ES-I3 (cell line): Measurements from ENCODE around the gene KCND1.

Source experiments
- H3K36me3 ChIP-seq: 2 replicates; pipeline ENCODE4 v1.6.1; 2013; ENCODE audit warnings: mild to moderate bottlenecking, low read length, control low read depth, moderate library complexity; ENCODE audit not compliant: insufficient read depth
- H3K4me1 ChIP-seq: 2 replicates; pipeline ENCODE4 v1.6.1; 2013; ENCODE audit warnings: mild to moderate bottlenecking, control low read depth, low read length; ENCODE audit not compliant: insufficient read depth
- H3K9ac ChIP-seq: 2 replicates; pipeline ENCODE4 v1.6.1; 2013; ENCODE audit warnings: low read depth, mild to moderate bottlenecking, low read length, moderate library complexity
- H3K9me3 ChIP-seq: 2 replicates; pipeline ENCODE4 v1.6.1; 2013; ENCODE audit warnings: mild to moderate bottlenecking, low read length, moderate library complexity; ENCODE audit not compliant: control insufficient read depth, insufficient read depth

The KCND1 gene

GRCh38 chrX:48919947-48920717 is 51.5 kb downstream of the KCND1 start:
- H3K9ac ChIP-seq = peak overlapping the region; percentile 78
- no peaks in the 10 kb centered on the region for H3K9me3 ChIP-seq
- peaks cover 23% of the 10 kb centered on the region for H3K36me3 ChIP-seq
- peaks cover 19% of the 10 kb centered on the region for H3K4me1 ChIP-seq

DNA sequence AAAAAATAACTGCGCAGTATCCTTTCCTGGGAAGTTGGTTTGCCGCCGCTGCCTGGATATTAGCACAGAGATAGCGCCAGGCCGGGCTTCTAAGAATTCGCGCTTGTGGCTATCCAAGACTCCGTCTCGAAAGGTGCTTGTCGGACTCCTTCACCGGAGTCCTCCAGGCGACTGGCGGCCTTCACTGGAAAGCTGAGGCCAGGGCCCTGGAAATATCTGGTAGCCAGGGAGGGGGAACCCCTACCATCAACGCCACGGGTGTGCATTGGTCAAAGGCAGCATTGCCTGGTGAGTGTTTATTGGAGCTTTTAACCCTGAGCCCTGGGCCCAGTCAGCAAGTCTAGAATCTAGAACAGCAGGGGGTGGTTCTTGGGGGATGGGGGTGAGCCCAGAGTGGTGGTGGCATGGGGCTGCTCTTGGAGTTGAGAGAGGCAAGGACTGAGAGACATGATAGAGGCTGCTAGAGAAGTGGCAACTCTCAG is 52.2 kb downstream of the KCND1 start:
- peak overlapping the region; percentile 78 for H3K9ac ChIP-seq
- no peaks in the 10 kb centered on the region for H3K9me3 ChIP-seq
- peaks cover 30% of the 10 kb centered on the region for H3K36me3 ChIP-seq
- H3K4me1 ChIP-seq = peaks cover 19% of the 10 kb centered on the region

DNA sequence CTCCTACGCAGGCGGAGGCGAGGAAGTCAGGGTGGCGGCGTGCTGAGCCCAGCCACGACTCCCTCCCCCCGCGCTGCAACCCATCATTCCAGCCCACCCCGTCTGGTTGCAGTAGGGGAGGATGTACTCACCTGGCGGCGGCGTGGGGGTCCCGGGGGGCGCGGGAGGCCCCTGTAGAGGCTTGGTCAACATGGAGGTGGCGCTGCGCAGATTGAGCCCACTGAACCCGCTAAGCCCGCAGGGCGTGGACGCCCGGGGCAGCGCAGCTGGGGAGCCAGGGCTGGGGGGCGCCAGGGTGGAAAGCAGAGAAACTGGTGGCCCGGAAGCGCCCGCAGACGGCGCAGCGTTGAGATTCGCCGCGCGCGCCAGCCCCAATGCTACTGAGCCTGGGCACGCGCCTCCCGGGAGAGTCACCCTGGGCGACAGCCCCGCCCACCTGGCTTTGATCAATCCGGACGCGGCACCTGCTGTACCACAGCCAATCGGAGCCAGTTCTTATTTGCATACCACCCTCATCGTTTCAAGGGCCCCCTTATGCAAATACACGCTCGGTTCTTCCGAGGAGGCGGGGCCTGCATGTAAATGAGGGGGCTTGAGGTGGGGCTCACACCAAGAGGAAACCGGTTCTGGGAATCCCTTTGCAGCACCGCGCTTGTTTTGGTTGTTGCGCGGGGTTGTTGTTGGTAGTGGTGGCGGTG is 52.9 kb downstream of the KCND1 start, which contains the start of gene PIM2:
Gene PIM2 (minus strand): TSS at position 382 of the 698 bp plus-strand sequence. CDS start 190 bp downstream, at position 192.
- peaks cover 28% of the 10 kb centered on the region for H3K36me3 ChIP-seq
- H3K4me1 ChIP-seq = peaks cover 19% of the 10 kb centered on the region
- H3K9me3 ChIP-seq = no peaks in the 10 kb centered on the region
- peak within 1 kb of the TSS; percentile 78 for H3K9ac ChIP-seq

DNA sequence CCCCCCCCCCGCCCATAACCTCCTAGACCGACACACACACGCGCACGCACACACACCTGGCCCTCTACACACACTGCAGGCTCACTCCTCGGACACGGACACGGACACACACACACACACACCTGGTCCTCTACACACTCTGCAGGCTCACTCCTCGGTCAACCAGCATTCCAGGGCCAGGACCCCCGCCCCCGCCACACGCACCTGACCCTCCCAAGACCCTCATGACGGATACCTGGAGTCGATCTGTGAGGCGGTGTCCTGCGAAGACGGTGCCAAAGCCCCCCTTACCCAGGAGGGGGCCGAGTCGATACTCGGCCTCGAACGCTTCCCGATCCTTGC is 53.4 kb downstream of the KCND1 start:
- Histone ChIP-seq H3K4me1 (peaks cover 19% of the 10 kb centered on the region), H3K9ac (peak overlapping the region; percentile 78), H3K36me3 (peaks cover 32% of the 10 kb centered on the region), H3K9me3 (no peaks in the 10 kb centered on the region)

DNA sequence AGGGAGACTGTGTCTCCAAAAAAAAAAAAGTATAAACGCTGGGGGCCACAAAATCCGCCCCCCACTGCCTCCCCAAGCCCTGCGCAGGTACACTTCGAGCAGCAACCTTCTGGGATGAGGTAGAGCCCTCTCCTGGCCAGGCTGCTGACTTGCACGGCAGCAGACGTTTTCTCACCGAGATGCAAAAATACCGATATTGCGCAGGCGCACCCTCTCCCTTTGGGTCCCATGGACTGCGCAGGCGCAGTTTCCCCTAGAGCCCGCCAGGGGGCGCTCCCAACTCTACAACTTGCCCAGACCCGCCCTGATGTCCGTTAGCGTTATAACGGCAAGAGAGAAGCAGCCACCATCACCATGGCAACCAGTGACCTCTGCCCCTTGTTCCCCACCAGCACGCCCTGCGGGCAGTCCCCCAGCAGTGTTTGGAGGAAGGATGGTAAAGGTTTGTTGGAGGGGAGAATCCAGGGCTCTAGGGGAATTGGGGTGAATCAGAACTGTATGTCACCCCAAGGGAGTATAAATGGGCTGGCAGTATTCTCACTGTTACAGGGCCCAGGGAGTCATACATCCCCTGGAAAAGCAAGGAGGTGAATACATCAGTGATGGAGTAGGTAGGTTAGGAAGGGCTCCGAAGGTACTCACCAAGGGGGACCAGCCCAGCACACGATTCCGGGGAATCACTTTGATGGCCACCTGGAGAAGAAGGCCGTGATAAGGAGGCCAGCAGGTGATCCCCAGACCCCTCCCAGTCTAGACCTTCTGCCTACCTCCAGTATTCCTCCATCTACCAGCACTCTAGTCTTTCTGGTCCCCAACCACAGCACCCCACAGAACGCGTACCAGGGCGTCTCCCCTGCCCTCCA is 54.3 kb downstream of the KCND1 start:
- H3K9ac ChIP-seq = peak overlapping the region; percentile 78
- peaks cover 19% of the 10 kb centered on the region for H3K4me1 ChIP-seq
- H3K36me3 ChIP-seq = peaks cover 31% of the 10 kb centered on the region
- no peaks in the 10 kb centered on the region for H3K9me3 ChIP-seq

DNA sequence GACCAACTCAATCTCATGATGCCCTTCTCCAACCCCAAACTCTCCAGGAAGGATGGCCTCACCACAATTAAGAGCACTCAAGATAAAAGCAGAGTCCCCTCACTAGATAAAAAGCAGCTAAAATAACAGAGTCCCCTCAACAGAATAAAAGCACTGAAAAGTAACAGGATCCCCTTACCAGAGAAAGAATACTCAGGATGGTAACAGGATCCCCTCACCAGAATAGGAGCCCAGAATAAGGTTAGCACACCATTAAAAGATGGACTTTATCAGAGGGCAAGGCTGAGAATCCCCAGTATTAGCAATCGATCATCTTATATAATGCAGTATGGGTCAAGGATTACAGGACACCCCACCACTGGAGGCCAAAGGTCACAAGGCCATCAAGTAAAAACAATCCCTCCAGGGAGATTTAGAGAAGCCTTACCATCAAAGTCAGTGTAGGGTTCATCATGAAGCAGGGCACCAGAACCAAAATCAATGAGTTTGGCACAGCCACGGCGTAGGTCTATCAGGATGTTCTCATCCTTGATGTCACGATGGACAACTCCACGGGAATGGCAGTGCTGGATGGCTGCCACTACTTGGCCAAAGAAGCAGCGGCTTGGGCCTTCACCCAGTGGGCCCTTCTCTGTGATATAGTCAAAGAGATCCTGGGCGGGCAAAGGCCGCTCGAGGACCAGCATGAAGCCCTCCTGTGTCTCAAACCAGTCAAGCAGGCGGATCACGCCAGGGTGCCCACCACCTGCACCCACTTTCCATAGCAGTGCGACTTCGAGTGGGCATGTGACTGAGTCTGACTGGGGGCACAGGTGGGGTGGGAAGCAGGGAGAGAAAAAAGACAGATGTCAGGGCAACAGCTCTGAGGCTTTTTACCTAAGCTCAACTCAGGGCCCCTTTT is 56.8 kb downstream of the KCND1 start:
- Histone ChIP-seq H3K9me3 (no peaks in the 10 kb centered on the region), H3K36me3 (peaks cover 29% of the 10 kb centered on the region), H3K4me1 (peaks cover under 1% of the 10 kb centered on the region), H3K9ac (no peak overlapping the region)

DNA sequence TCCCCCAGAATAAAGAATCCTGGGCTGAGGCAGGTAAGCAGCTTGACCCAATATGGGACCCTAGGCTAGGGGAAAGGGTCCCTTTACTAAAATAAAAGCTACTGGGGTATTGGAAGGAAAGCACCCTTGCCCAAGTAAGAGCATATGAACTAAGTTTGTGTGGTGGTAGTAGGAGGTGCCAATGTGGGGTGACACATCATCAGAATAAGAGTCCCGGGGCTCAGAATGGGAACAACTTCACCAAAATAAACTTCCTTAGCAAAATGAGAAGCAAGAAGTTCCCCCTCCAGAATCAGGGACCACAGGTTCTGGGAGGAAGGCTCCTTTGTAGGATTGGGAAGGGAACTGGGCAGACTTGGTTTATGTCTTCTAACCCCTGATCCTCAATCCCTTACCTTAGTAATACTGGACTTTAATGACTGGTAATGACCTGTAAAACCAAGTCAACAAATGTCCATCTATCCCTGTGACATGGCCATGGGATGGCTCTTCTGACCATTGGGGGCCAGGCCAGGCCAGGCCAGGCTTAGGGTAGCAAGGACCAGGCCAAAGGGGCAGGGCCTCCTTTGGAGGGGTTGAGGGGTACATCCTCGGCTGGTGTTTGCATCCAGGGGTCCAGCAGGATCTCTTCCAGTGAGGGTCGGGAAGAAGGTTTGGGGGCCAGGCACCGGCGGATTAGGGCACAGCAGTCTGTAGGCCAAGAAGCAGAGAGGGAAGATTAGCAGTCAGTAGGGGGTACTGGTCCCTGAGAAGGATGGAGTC is 57.9 kb downstream of the KCND1 start:
- no peak overlapping the region for H3K9ac ChIP-seq
- H3K9me3 ChIP-seq = no peaks in the 10 kb centered on the region
- no peaks in the 10 kb centered on the region; the same call in 1 of the 2 replicates for H3K4me1 ChIP-seq

DNA sequence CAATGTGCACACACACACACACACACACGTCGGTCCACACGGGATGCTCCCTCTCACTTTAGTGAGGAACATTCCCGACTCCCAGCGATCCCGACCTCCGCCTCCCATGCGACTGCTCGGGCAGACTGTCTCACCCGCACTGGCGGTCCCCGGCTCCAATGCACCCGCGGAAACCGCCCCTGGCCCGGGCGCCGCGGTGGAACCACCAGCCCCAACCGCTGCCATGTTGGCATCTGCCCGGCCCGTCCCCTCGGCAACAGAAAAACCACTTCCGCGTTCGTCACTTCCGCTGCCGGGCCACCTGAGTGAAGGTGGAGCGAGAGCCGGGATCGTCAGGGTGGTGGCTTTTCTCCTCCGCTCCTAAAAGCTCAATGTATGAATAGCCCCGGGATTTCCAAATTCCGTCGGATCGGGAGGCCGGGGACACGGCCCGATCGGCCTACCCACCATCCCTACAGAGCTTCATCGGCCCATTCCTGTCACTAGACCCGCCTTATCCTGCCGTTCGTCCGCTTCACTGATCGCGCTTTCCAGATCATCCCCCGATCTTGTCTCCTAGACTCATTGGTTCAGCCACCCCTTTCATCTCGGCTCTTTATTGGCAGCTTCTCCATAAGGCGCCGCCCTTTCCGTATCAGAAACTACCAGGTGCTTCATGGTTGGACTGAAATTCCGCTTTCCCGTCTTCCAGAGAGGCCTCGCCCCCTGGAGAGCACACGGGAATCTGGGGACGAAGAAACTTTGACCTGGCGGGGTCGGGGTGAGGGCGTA is 60.0 kb downstream of the KCND1 start, which contains the start of gene SLC35A2:
Gene SLC35A2 (minus strand): TSS at position 235 of the 771 bp plus-strand sequence. CDS start 10 bp downstream, at position 225.
- Histone ChIP-seq H3K36me3 (peaks cover 29% of the 10 kb centered on the region), H3K4me1 (no peaks in the 10 kb centered on the region; the same call in 1 of the 2 replicates), H3K9ac (peak within 1 kb of the TSS; percentile 69), H3K9me3 (no peaks in the 10 kb centered on the region)

More for the DNA sequence above, 57.9 kb downstream of the KCND1 start:
- H3K36me3 ChIP-seq = peaks cover 29% of the 10 kb centered on the region
